HepG2 (cell line): ENCODE data around the gene KMT2E. TPM values are rescaled to one million over a fixed set of nuclear protein-coding genes. Genes with fewer than 3 reads are reported as not detected.

Source experiments
- ATAC-seq: fragments of 200-7000 bp; cut with Tn5 transposase; 3 replicates; pipeline ENCODE4 v1.9.1; 2020; ENCODE audit warnings: mild to moderate bottlenecking, moderate library complexity
- BruUV-seq: library from RNA; stranded (reverse); fragments of 400-500 nt; replicated peaks from 2 replicates; lab custom pipeline; 2021; lab: Mats Ljungman, UMichigan
- CTCF ChIA-PET: fragments of 300-600 bp; formaldehyde crosslinking; extraction: SDS; loops from one replicate; lab custom pipeline; 2021; ENCODE audit warnings: low total read pairs, inconsistent platforms, low intra/inter-chr PET ratio; lab: Yijun Ruan, JAX
- POLR2A ChIA-PET: fragments of 350-600 bp; sonication (Branson Sonifier 250); formaldehyde crosslinking; loops from one replicate; lab custom pipeline; 2020; ENCODE audit warnings: antibody characterized with exemption, inconsistent platforms; lab: Yijun Ruan, JAX
- DNase-seq: peaks from one replicate; pipeline ENCODE4 v3.0.0-alpha.2; 2015; ENCODE audit warnings: low spot score
- FAIRE-seq: peaks from 3 replicates; lab custom pipeline; 2011; peaks lifted over from hg19 to GRCh38; lab: Jason Lieb, UNC
- H2AFZ ChIP-seq: one replicate; pipeline ENCODE4 v1.6.1; 2011; ENCODE audit warnings: low read length, inconsistent platforms
- H3K27ac ChIP-seq: fragments of 300-600 bp; 3 replicates; pipeline ENCODE4 v1.8.0; 2011; ENCODE audit warnings: mixed run types, mild to moderate bottlenecking, mixed read lengths, low read length, inconsistent platforms; ENCODE audit not compliant: insufficient read depth; ENCODE audit errors: extremely low read length
- H3K27me3 ChIP-seq, 2 experiments: fragments of 200-600 bp in 1 of 2; 2 replicates in 1 of 2; 3 replicates in 1 of 2; pipeline versions ENCODE4 v1.6.0 to v1.8.0; 2011; ENCODE audit warnings: low read length in 2 of 2, mild to moderate bottlenecking in 2 of 2, moderate library complexity in 2 of 2, inconsistent platforms in 1 of 2; ENCODE audit not compliant: insufficient read depth in 2 of 2, control insufficient read depth in 1 of 2
- H3K36me3 ChIP-seq, 2 experiments: fragments of 200-600 bp in 1 of 2; replicated peaks in 1 of 2; 2 replicates in 1 of 2; 3 replicates in 1 of 2; pipeline versions ENCODE4 v1.5.1 to v1.8.0; 2011; ENCODE audit warnings: low read length in 2 of 2, inconsistent platforms in 1 of 2; ENCODE audit not compliant: insufficient read depth in 2 of 2, control insufficient read depth in 1 of 2
- H3K4me1 ChIP-seq: 2 replicates; pipeline ENCODE4 v1.5.1; 2012; ENCODE audit warnings: low read length, inconsistent platforms; ENCODE audit not compliant: insufficient read depth
- H3K4me2 ChIP-seq: 2 replicates; pipeline ENCODE4 v1.6.0; 2011; ENCODE audit warnings: low read depth, low read length, inconsistent platforms
- H3K4me3 ChIP-seq, 3 experiments: fragments of 200-600 bp in 1 of 3; sonication (generic), shearing (Covaris generic) in 1 of 3; replicated peaks in 1 of 3; 2 replicates each; pipeline ENCODE4 v1.5.1; 2011 to 2016; ENCODE audit warnings: low read length in 3 of 3, inconsistent platforms in 2 of 3, low read depth in 2 of 3, mild to moderate bottlenecking in 2 of 3, control low read depth in 1 of 3, mixed read lengths in 1 of 3; ENCODE audit not compliant: insufficient read depth in 1 of 3
- H3K79me2 ChIP-seq: one replicate; pipeline ENCODE4 v1.6.1; 2011; ENCODE audit warnings: low read length, inconsistent platforms; ENCODE audit not compliant: insufficient read depth
- H3K9ac ChIP-seq: 2 replicates; pipeline ENCODE4 v1.6.0; 2011; ENCODE audit warnings: mild to moderate bottlenecking, low read depth, low read length, inconsistent platforms; ENCODE audit not compliant: insufficient read depth
- H3K9me3 ChIP-seq: 2 replicates; pipeline ENCODE4 v1.5.1; 2012; ENCODE audit warnings: mild to moderate bottlenecking, low read length
- H4K20me1 ChIP-seq: 2 replicates; pipeline ENCODE4 v1.6.0; 2011; ENCODE audit warnings: inconsistent platforms, mild to moderate bottlenecking, low read length, moderate library complexity; ENCODE audit not compliant: insufficient read depth
- RBFOX2 ChIP-seq: fragments of 200-400 bp; formaldehyde crosslinking; IDR thresholded peaks from 2 replicates; pipeline ENCODE4 v1.6.1; 2017; ENCODE audit warnings: low read depth, mild to moderate bottlenecking, low read length
- RBM39 ChIP-seq: fragments of 200-400 bp; formaldehyde crosslinking; IDR thresholded peaks from one replicate; pipeline ENCODE4 v1.6.1; 2018; ENCODE audit warnings: antibody characterized with exemption, mild to moderate bottlenecking, low read depth, low read length; ENCODE audit not compliant: poor library complexity, severe bottlenecking
- ZFP37 ChIP-seq: sonication (generic); formaldehyde crosslinking; IDR thresholded peaks from 2 replicates; pipeline ENCODE4 v1.4.0; 2020; ENCODE audit warnings: missing genetic modification reagents, borderline replicate concordance
- ZNF205 ChIP-seq: IDR thresholded peaks from 2 replicates; pipeline ENCODE4 v1.6.1; 2018; ENCODE audit warnings: missing biosample characterization, missing genetic modification reagents
- WGBS: methylation state at CpG from one replicate; pipeline ENCODE4 v1.1.6; 2017; ENCODE audit warnings: low lambda C conversion rate; 5-methylcytosine and 5-hydroxymethylcytosine counted together
- in situ Hi-C: cut with HindIII; loops from 2 replicates; pipeline ENCODE4 v1.10.0; 2017; ENCODE audit warnings: low pct_unique_long_range_greater_than_20kb; ENCODE audit not compliant: extremely low pct_ligation_motif_present
- intact Hi-C: fragments of 100-400 bp; cut with micrococcal nuclease; formaldehyde crosslinking; loops from one replicate; pipeline ENCODE4 v1.10.0; 2022; ENCODE audit not compliant: unreplicated experiment
- polyA plus RNA-seq, 8 experiments: library from polyadenylated mRNA; depleted of rRNA in 3 of 8; stranded (reverse) in 7 of 8; unstranded in 1 of 8; fragments of >200 nt; fragmentation: Illumina TruSeq in 4 of 8; extraction: Trizol in 4 of 8; gene quantifications; 2 replicates each; pipeline versions ENCODE4 v1.2.1 to v1.2.3, GENCODE V29; 2011 to 2016; ENCODE audit warnings: low read depth in 4 of 8, missing spikeins in 1 of 8, mixed read lengths in 1 of 8; ENCODE audit not compliant: insufficient read depth in 1 of 8
- total RNA-seq, 5 experiments: library from RNA; depleted of rRNA; stranded (reverse); fragments of >200 nt; fragmentation: Illumina TruSeq; extraction: Trizol; gene quantifications; 2 replicates each; pipeline ENCODE4 v1.2.3, GENCODE V29; 2016; ENCODE audit warnings: low read depth in 1 of 5
- TF ChIP-seq, protein P1 (sequence below): IDR thresholded peaks from 2 replicates; pipeline ENCODE4 v1.6.1; 2016; ENCODE audit warnings: low read depth, missing genetic modification reagents, missing compliant biosample characterization
- TF ChIP-seq, protein P2 (sequence below): sonication (generic); formaldehyde crosslinking; IDR thresholded peaks from 2 replicates; pipeline ENCODE4 v1.4.0; 2020; ENCODE audit warnings: missing genetic modification reagents, borderline replicate concordance

The KMT2E gene
- total and polyA plus RNA-seq, 2 of the 13 experiments (the other 11 are each of a cell fraction or from before 2014, with no cell fraction given): 6.3 to 24.4 TPM

GRCh38 chr7:105131033-105131656 is 117.1 kb downstream of the KMT2E start:
- no peak for FAIRE-seq
- no peaks in the 10 kb centered on the region for H4K20me1 ChIP-seq
- CTCF ChIA-PET: no interaction called here
- ATAC-seq: no peak
- H3K9me3 ChIP-seq: no peaks in the 10 kb centered on the region
- no peak overlapping the region for H3K9ac ChIP-seq
- H3K27me3 ChIP-seq: no peaks in the 10 kb centered on the region
- H3K36me3 ChIP-seq: peaks cover 3 to 32% of the 10 kb centered on the region in 2 experiments; a peak in 3 of 5 replicates
- no TSS peak for BruUV-seq
- WGBS: 94% methylated on average over 12 of the region's 12 CpGs
- no peaks in the 10 kb centered on the region for H3K4me1 ChIP-seq
- no peak overlapping the region for H3K27ac ChIP-seq
- H3K4me3 ChIP-seq: no peak overlapping the region
- DNase-seq: no peak
- no peaks in the 10 kb centered on the region for H3K79me2 ChIP-seq
- no peak overlapping the region for H2AFZ ChIP-seq
- in situ Hi-C loops (no loop called here), intact Hi-C loops (no loop called here)
- TF ChIP-seq RBM39 (no peak), ZNF205 (no peak), ZFP37 (no peak), RBFOX2 (no peak)
- TF ChIP-seq, protein P1, sequence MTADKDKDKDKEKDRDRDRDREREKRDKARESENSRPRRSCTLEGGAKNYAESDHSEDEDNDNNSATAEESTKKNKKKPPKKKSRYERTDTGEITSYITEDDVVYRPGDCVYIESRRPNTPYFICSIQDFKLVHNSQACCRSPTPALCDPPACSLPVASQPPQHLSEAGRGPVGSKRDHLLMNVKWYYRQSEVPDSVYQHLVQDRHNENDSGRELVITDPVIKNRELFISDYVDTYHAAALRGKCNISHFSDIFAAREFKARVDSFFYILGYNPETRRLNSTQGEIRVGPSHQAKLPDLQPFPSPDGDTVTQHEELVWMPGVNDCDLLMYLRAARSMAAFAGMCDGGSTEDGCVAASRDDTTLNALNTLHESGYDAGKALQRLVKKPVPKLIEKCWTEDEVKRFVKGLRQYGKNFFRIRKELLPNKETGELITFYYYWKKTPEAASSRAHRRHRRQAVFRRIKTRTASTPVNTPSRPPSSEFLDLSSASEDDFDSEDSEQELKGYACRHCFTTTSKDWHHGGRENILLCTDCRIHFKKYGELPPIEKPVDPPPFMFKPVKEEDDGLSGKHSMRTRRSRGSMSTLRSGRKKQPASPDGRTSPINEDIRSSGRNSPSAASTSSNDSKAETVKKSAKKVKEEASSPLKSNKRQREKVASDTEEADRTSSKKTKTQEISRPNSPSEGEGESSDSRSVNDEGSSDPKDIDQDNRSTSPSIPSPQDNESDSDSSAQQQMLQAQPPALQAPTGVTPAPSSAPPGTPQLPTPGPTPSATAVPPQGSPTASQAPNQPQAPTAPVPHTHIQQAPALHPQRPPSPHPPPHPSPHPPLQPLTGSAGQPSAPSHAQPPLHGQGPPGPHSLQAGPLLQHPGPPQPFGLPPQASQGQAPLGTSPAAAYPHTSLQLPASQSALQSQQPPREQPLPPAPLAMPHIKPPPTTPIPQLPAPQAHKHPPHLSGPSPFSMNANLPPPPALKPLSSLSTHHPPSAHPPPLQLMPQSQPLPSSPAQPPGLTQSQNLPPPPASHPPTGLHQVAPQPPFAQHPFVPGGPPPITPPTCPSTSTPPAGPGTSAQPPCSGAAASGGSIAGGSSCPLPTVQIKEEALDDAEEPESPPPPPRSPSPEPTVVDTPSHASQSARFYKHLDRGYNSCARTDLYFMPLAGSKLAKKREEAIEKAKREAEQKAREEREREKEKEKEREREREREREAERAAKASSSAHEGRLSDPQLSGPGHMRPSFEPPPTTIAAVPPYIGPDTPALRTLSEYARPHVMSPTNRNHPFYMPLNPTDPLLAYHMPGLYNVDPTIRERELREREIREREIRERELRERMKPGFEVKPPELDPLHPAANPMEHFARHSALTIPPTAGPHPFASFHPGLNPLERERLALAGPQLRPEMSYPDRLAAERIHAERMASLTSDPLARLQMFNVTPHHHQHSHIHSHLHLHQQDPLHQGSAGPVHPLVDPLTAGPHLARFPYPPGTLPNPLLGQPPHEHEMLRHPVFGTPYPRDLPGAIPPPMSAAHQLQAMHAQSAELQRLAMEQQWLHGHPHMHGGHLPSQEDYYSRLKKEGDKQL (CRISPR knock-in tag): no peak
- TF ChIP-seq, protein P2, sequence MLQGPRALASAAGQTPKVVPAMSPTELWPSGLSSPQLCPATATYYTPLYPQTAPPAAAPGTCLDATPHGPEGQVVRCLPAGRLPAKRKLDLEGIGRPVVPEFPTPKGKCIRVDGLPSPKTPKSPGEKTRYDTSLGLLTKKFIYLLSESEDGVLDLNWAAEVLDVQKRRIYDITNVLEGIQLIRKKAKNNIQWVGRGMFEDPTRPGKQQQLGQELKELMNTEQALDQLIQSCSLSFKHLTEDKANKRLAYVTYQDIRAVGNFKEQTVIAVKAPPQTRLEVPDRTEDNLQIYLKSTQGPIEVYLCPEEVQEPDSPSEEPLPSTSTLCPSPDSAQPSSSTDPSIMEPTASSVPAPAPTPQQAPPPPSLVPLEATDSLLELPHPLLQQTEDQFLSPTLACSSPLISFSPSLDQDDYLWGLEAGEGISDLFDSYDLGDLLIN: no peak
- POLR2A ChIA-PET: no interaction called here
- H3K4me2 ChIP-seq: no peak overlapping the region
